Measurements from ENCODE around the gene RBP4. TPM values are rescaled to one million over a fixed set of nuclear protein-coding genes. Genes with fewer than 3 reads are reported as not detected.

RBP4 gene
- polyA plus RNA-seq, 3 donors, result 0.25 to 0.64 TPM; not detected in 1

GRCh38 chr10:93630625-93631557, 29.9 kb upstream of the RBP4 start:
- no peaks in the 10 kb centered on the region for H3K4me1 Mint-ChIP-seq
- 95% methylated on average over 15 of the region's 15 CpGs for WGBS (ENCODE audit: insufficient coverage)
- intact Hi-C loops (cut with micrococcal nuclease), result no loop called here
- no peak overlapping the region for H3K4me3 ChIP-seq (replicated peaks in 1 of 3; ENCODE audit: low read depth in 2 of 3, low read length in 3 of 3)
- H3K9me3 ChIP-seq (replicated peaks in 1 of 2; ENCODE audit: control insufficient read depth in 1 of 2, insufficient read depth in 1 of 2, low read length in 2 of 2), result no peaks in the 10 kb centered on the region
- H3K27me3 ChIP-seq (ENCODE audit: control insufficient read depth in 2 of 2, insufficient read depth in 2 of 2, low read length in 2 of 2), result no peaks in the 10 kb centered on the region
- H3K27ac Mint-ChIP-seq, result no peak overlapping the region
- no peaks in the 10 kb centered on the region for H3K36me3 Mint-ChIP-seq
- no peak overlapping the region for H2AFZ ChIP-seq (ENCODE audit: insufficient read depth, low read depth, low read length, poor library complexity, severe bottlenecking)
- H3K27me3 Mint-ChIP-seq (ENCODE audit: low read depth in 3 of 3), result peaks cover 6% of the 10 kb centered on the region in 3 donors
- no peaks in the 10 kb centered on the region for H3K4me1 ChIP-seq (ENCODE audit: control insufficient read depth in 1 of 2, insufficient read depth in 2 of 2, low read length in 2 of 2)
- no peak for DNase-seq
- no peaks in the 10 kb centered on the region for H4K20me1 ChIP-seq (ENCODE audit: insufficient read depth, low read length)
- no peaks in the 10 kb centered on the region for H3K79me2 ChIP-seq (ENCODE audit: insufficient read depth, low read length)
- TF ChIP-seq CTCF (IDR thresholded peaks at IDR 0.05), result no peak
- H3K36me3 ChIP-seq (replicated peaks in 1 of 2; ENCODE audit: control insufficient read depth in 1 of 2, insufficient read depth in 2 of 2, low read length in 2 of 2), result no peaks in the 10 kb centered on the region
- H3K9ac ChIP-seq (ENCODE audit: insufficient read depth, low read length, poor library complexity, severe bottlenecking), result no peak overlapping the region
- no peak overlapping the region for H3K27ac ChIP-seq (ENCODE audit: low read depth in 1 of 2, low read length in 2 of 2)
- no peak overlapping the region for H3K4me3 Mint-ChIP-seq
- H3K9me3 Mint-ChIP-seq, result peaks cover 0 to 3% (median 0%) of the 10 kb centered on the region in 7 donors
- no peak overlapping the region for H3K4me2 ChIP-seq (replicated peaks; ENCODE audit: extremely low read depth, low read length, poor library complexity, severe bottlenecking)

- H3K36me3 ChIP-seq (replicated peaks in 1 of 2; ENCODE audit: control insufficient read depth in 1 of 2, insufficient read depth in 2 of 2, low read length in 2 of 2), result no peaks in the 10 kb centered on the region
- no peak for TF ChIP-seq CTCF (IDR thresholded peaks at IDR 0.05)
- no peak overlapping the region for H3K4me2 ChIP-seq (replicated peaks; ENCODE audit: extremely low read depth, low read length, poor library complexity, severe bottlenecking)
- H3K4me1 ChIP-seq (ENCODE audit: control insufficient read depth in 1 of 2, insufficient read depth in 2 of 2, low read length in 2 of 2), result no peaks in the 10 kb centered on the region
- H3K36me3 Mint-ChIP-seq, result no peaks in the 10 kb centered on the region
- H2AFZ ChIP-seq (ENCODE audit: insufficient read depth, low read depth, low read length, poor library complexity, severe bottlenecking), result no peak overlapping the region
- 92% methylated on average over 5 of the region's 7 CpGs for WGBS (ENCODE audit: insufficient coverage)
- no peaks in the 10 kb centered on the region for H3K9me3 ChIP-seq (replicated peaks in 1 of 2; ENCODE audit: control insufficient read depth in 1 of 2, insufficient read depth in 1 of 2, low read length in 2 of 2)
- H3K9ac ChIP-seq (ENCODE audit: insufficient read depth, low read length, poor library complexity, severe bottlenecking), result no peak overlapping the region
- H3K27ac ChIP-seq (ENCODE audit: low read depth in 1 of 2, low read length in 2 of 2), result no peak overlapping the region
- peaks cover 6% of the 10 kb centered on the region in 3 donors for H3K27me3 Mint-ChIP-seq (ENCODE audit: low read depth in 3 of 3)
- H3K9me3 Mint-ChIP-seq, result peaks cover 0 to 1% (median 0%) of the 10 kb centered on the region in 7 donors
- no peaks in the 10 kb centered on the region for H3K4me1 Mint-ChIP-seq
- no peaks in the 10 kb centered on the region for H3K27me3 ChIP-seq (ENCODE audit: control insufficient read depth in 2 of 2, insufficient read depth in 2 of 2, low read length in 2 of 2)
- H3K27ac Mint-ChIP-seq, result no peak overlapping the region
- DNase-seq, result no peak
- intact Hi-C loops (cut with micrococcal nuclease), result no loop called here
- H4K20me1 ChIP-seq (ENCODE audit: insufficient read depth, low read length), result no peaks in the 10 kb centered on the region
- H3K4me3 ChIP-seq (replicated peaks in 1 of 3; ENCODE audit: low read depth in 2 of 3, low read length in 3 of 3), result no peak overlapping the region
- no peak overlapping the region for H3K4me3 Mint-ChIP-seq
- H3K79me2 ChIP-seq (ENCODE audit: insufficient read depth, low read length), result no peaks in the 10 kb centered on the region
These were observed 28.7 kb upstream of the RBP4 start for GRCh38 chr10:93629647-93630305.
